GM21737 (cell line): ENCODE results near the gene IL17B.

ENCODE experiments used
- ATAC-seq: cut with Tn5 transposase; IDR thresholded peaks from one replicate; pipeline ENCODE4 v1.9.1; 2021; ENCODE audit warnings: mild to moderate bottlenecking, moderate library complexity; ENCODE audit not compliant: unreplicated experiment

The IL17B gene

GRCh38 chr5:149326611-149327010 lies 52.5 kb downstream of the IL17B start:
- no peak for ATAC-seq

GRCh38 chr5:149325894-149326293 lies 53.2 kb downstream of the IL17B start:
- ATAC-seq: no peak

- ATAC-seq: no peak
These were observed 53.8 kb downstream of the IL17B start for GRCh38 chr5:149325166-149325735.

DNA sequence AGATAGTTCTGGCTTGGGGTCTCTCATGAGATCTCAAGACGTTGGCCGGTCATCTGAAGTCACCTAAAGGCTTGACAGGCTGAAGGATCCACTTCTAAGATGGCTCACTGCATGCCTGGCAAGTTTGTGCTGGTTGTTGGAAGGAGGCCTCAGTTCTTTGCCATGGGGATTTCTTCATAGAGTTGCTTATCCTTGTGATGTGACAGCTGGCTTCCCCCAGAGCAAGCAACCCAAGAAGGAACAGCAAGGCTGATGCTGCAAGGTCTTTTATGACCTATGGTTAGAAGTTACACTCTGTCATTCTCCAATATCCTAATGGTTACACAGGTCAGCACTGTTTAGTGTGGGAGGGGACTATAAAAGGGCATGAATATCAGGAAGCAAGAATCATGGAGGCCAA lies 54.5 kb downstream of the IL17B start:
- no peak for ATAC-seq
